GM12875 (cell line): ENCODE data around the gene SOAT2.
"Not testable (repeated sequence)": the region's sequence is repeated elsewhere in the genome, so short reads cannot be mapped to it uniquely, and the experiment has no call there.

Experiments
- H3K4me3 ChIP-seq: one replicate; pipeline ENCODE4 v1.5.1; 2011; ENCODE audit warnings: low read depth, low read length, control low read depth
- TF ChIP-seq, protein P1 (sequence below): IDR thresholded peaks from 2 replicates; pipeline ENCODE4 v1.5.1; 2011; ENCODE audit warnings: low read depth, mild to moderate bottlenecking, control low read depth, inconsistent platforms, low read length, moderate library complexity, borderline replicate concordance; ENCODE audit not compliant: insufficient read depth

Gene SOAT2

GRCh38 chr12:53160673-53161072 lies 57.4 kb downstream of the SOAT2 start:
- H3K4me3 ChIP-seq = no peak overlapping the region
- TF ChIP-seq, protein P1, sequence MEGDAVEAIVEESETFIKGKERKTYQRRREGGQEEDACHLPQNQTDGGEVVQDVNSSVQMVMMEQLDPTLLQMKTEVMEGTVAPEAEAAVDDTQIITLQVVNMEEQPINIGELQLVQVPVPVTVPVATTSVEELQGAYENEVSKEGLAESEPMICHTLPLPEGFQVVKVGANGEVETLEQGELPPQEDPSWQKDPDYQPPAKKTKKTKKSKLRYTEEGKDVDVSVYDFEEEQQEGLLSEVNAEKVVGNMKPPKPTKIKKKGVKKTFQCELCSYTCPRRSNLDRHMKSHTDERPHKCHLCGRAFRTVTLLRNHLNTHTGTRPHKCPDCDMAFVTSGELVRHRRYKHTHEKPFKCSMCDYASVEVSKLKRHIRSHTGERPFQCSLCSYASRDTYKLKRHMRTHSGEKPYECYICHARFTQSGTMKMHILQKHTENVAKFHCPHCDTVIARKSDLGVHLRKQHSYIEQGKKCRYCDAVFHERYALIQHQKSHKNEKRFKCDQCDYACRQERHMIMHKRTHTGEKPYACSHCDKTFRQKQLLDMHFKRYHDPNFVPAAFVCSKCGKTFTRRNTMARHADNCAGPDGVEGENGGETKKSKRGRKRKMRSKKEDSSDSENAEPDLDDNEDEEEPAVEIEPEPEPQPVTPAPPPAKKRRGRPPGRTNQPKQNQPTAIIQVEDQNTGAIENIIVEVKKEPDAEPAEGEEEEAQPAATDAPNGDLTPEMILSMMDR = no peak

- TF ChIP-seq, protein P1 = no peak
- no peak overlapping the region for H3K4me3 ChIP-seq
Measured at GRCh38 chr12:53161119-53161911, 58.0 kb downstream of the SOAT2 start.

- H3K4me3 ChIP-seq = not testable (repeated sequence)
Measured at GRCh38 chr12:53163008-53163407, 59.7 kb downstream of the SOAT2 start.

GRCh38 chr12:53166837-53167236 lies 63.6 kb downstream of the SOAT2 start:
- TF ChIP-seq, protein P1 = no peak
- H3K4me3 ChIP-seq = no peak overlapping the region

- TF ChIP-seq, protein P1 = no peak
- no peak overlapping the region for H3K4me3 ChIP-seq
Measured at GRCh38 chr12:53169644-53170043, 66.4 kb downstream of the SOAT2 start.

- TF ChIP-seq, protein P1 = no peak
- no peak overlapping the region for H3K4me3 ChIP-seq
Measured at GRCh38 chr12:53170215-53170614, 66.9 kb downstream of the SOAT2 start.

- TF ChIP-seq, protein P1 = no peak
- no peak overlapping the region for H3K4me3 ChIP-seq
Measured at GRCh38 chr12:53170876-53171724, 67.8 kb downstream of the SOAT2 start.
